ENCODE data around the gene SDF4. TPM values are rescaled to one million over a fixed set of nuclear protein-coding genes. Genes with fewer than 3 reads are reported as not detected.

Gene SDF4
- total RNA-seq, 1 experiment from 2014 or later = 82.0 TPM

- Histone ChIP-seq H2BK120ac (ENCODE audit: low read depth, low read length, poor library complexity, severe bottlenecking) (no peak overlapping the region), H2AFZ (ENCODE audit: low read length) (no peak overlapping the region), H3K23me2 (ENCODE audit: insufficient read length, low read depth, low read length, poor library complexity, severe bottlenecking) (no peaks in the 10 kb centered on the region), H4K8ac (replicated peaks; ENCODE audit: insufficient read length, low read depth, low read length) (no peak overlapping the region), H3K18ac (ENCODE audit: insufficient read length, low read depth, low read length) (no peak overlapping the region), H3K14ac (ENCODE audit: insufficient read depth, low read length) (no peak overlapping the region; the same call in 1 of the 2 replicates), H3K56ac (ENCODE audit: insufficient read length, low read depth, low read length) (no peak overlapping the region), H3K79me2 (ENCODE audit: insufficient read depth, low read length) (no peaks in the 10 kb centered on the region), H2BK5ac (ENCODE audit: insufficient read length, low read length) (no peak overlapping the region), H4K91ac (ENCODE audit: insufficient read length, low read depth, low read length) (no peak overlapping the region), H3K27me3 (ENCODE audit: insufficient read depth, low read length) (no peaks in the 10 kb centered on the region), H3K4ac (ENCODE audit: low read depth, low read length) (no peak overlapping the region), H3T11ph (ENCODE audit: low read length) (no peak overlapping the region), H3K27ac (ENCODE audit: insufficient read length, low read depth, low read length) (no peak overlapping the region), H3K4me2 (ENCODE audit: insufficient read depth, insufficient read length, low read length) (no peak overlapping the region), H3K4me1 (ENCODE audit: insufficient read depth, low read length) (no peaks in the 10 kb centered on the region), H2BK20ac (ENCODE audit: low read depth, low read length, poor library complexity, severe bottlenecking) (no peak overlapping the region), H2AK5ac (ENCODE audit: insufficient read length, low read length) (no peak overlapping the region), H3K79me1 (ENCODE audit: insufficient read depth, low read depth, low read length, poor library complexity, severe bottlenecking) (no peaks in the 10 kb centered on the region), H3K23ac (ENCODE audit: insufficient read length, low read depth, low read length) (no peak overlapping the region), H4K20me1 (ENCODE audit: control insufficient read depth, insufficient read depth, insufficient read length) (no peaks in the 10 kb centered on the region), H2BK12ac (ENCODE audit: insufficient read length, low read depth, low read length) (no peak overlapping the region), H2BK15ac (ENCODE audit: low read depth, low read length) (no peak overlapping the region; the same call in 1 of the 2 replicates), H3K9ac (ENCODE audit: extremely low read depth, insufficient read length, low read length) (no peak overlapping the region), H4K5ac (ENCODE audit: insufficient read length, low read depth, low read length) (no peak overlapping the region), H3K9me3 (ENCODE audit: control insufficient read depth, low read depth, low read length) (no peaks in the 10 kb centered on the region)
- Mint-ChIP-seq H3K4me1 (peaks cover 2 to 5% of the 10 kb centered on the region in 2 experiments; a peak in 2 of 4 replicates), H3K27ac (no peak overlapping the region; a peak in 1 of 7 replicates), H3K9me3 (no peaks in the 10 kb centered on the region), H3K36me3 (ENCODE audit: insufficient read depth in 1 of 3, low read depth in 3 of 3) (peaks cover 3 to 5% (median 5%) of the 10 kb centered on the region in 3 experiments; a peak in 5 of 7 replicates), H3K27me3 (ENCODE audit: low read depth) (peaks cover 5% of the 10 kb centered on the region), H3K4me3 (no peak overlapping the region)
- no peak for DNase-seq
- no CpG with 5 or more reads among the region's 28 CpGs for WGBS (ENCODE audit: extremely low coverage, insufficient read length, low lambda C conversion rate)
- no peak for TF ChIP-seq CTCF (conservative IDR thresholded peaks at IDR 0.05)
These were observed 20.0 kb downstream of the SDF4 start for GRCh38 chr1:1211541-1212441.

Measured in H9 (cell line).